Activated T-cell treated with anti-CD3 and anti-CD28 coated beads for 24 hours (primary cell): Measurements from ENCODE around the gene TAS2R50.
A peak's percentile ranks its signal among the peaks of the same experiment; 100 is the strongest.
"Not testable (repeated sequence)": the region's sequence is repeated elsewhere in the genome, so short reads cannot be mapped to it uniquely, and the experiment has no call there.

ENCODE experiments used
- DNase-seq: peaks from one replicate; pipeline ENCODE4 v3.0.0-alpha.2; 2020; ENCODE audit warnings: low read depth

TAS2R50 gene

DNA sequence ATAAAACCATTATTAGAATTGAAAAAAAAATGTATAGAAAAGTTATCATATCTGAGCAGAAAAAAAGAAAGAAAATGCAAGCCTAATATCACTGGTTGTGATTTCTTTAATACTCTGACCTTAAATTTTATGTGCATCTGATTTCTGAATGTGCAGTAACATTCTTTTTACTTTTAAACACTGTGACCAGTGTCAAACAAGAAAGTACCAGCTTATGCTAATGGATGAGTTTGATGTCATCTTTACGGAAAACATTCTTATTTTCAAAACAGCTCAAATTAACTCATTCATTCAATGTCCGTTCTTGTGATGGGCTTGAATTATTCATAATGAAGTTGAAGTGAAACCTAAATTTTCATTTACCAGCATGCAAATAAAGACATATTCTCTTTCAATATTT lies at the start of gene TAS2R50:
Gene TAS2R50, minus strand, starts transcription at position 101 of the 400 bp plus-strand sequence. Its CDS starts 52 bp downstream, at position 49.
- no peak for DNase-seq

DNA sequence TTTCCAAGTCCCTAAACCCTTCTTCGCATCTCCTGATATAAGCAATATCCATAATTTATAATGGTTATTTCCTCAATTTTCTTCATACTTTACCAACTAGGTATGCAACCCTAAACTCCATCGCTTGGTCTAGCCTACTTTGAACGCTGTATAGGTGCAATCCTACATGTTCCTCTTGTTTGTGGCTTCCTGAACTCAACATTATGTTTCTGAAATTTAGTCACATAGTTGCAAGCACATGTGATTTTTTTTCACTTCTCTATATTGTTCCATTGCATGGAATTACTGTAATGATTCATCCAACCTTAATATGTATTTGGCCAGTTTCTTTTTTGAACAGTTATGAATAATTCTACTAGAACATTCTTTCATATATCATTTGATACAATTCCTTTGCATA lies 47.2 kb upstream of the TAS2R50 start:
- not testable (repeated sequence) for DNase-seq

DNA sequence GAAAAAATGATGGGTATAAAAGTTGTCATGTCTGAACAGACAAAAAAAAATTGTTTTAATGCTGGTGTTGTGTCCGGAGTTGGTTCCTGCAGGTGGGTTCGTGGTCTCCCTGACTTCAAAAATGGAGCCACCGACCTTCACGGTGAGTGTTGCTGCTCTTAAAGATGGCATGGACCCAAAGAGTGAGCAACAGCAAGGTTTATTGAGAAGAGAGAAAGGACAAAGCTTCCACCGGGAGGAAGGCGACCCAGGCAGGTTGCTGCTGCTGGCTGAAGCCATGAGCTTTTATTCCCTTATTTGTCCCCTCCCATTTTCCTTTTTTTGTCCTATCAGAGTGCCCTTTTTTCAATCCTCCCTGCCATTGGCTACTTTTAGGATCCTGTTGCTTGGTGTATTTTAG lies 44.6 kb upstream of the TAS2R50 start, which contains the start of gene TAS2R31:
Gene TAS2R31, minus strand, starts transcription at position 101 of the 400 bp plus-strand sequence. Its CDS starts 72 bp downstream, at position 29.
- DNase-seq: no peak

- DNase-seq: no peak
Observed at GRCh38 chr12:11026118-11026517, 39.4 kb upstream of the TAS2R50 start.

DNA sequence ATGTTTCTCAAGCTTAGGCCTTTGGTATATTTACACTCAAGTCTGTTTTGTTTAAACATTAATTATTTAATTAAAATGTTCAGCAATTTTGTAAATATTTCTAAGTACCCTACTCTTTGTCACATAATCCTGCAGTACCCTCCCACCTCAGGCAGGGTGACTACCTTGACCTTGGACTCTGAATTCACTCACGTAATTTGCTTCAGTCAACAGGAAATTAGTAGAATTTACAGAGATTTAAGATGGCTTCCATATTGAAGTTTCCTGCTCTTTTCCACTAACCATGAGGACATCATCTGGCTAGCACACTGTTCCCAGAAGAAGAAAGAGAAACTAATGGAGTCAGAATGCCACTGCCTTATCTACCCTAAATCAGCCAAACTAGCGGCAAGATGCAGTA lies 36.7 kb upstream of the TAS2R50 start:
- no peak for DNase-seq

DNA sequence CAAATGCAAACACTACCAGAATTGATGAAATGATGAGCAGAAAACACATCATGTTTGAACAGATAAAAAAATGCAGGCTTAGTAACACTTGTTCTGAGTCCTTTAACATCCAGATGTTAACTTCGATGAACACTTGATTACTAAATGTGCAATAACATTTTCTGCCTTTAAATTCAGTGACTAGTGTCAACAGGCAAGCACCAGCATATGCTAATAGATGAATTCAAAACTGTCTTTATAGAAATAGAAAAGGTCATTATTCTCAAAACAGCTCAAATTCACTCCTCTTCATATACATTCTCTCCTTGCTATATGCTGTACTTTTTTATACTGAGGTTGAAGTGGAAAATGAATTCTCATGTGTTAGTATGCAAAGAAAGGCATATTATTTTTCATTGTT lies 35.8 kb upstream of the TAS2R50 start, which contains the start of gene TAS2R19:
Gene TAS2R19, minus strand, starts transcription at position 101 of the 400 bp plus-strand sequence. Its CDS starts 49 bp downstream, at position 52.
- no peak for DNase-seq

DNA sequence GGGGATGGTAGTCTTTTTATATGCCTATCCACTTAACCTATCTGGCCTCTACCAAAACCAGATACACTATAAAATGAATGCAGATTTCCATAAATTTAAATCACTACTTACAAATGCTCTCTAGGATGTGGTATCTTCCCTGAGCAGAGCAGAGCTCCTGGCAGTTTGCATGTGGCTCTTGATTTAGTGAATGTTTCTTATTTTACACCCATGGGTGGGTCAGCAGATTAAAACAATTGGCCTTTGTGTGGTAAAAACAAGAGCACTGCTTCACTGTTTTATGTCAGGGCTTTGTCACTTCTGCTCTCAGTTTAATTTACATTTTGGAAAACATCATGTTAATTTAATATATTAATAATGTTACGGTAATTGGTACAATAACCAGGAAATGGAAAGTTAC lies 30.2 kb upstream of the TAS2R50 start:
- no peak for DNase-seq

DNA sequence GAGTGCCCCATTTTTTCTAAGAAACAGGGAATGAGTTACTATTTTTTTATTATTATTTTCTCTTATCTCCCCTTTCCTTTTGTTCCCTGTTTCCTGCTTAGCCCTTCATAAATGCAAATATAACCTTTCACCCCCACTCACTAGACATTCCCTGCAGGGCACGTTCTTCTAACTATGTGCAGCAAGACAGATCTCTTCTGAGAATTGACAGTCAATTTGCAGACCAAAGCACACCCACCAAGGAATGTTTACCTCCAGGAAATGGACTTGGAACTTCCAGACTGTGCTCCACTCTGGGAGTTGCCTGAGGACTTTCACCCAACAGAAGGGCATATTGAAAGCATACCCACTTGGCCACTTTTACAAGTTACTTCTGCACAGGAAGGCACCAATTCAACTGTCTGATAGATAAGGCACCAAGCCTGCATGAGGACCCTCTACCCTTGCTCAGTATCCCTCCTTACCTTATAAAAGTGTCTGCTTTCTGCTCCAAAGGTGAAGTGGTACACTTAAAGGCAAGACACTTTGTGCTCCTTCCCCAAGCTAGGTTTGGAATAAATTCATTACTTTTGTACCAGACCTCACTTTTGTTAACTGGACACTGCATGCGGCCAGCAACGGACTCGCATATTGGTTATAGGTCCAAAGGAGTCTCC lies 29.2 kb upstream of the TAS2R50 start:
- no peak for DNase-seq

DNA sequence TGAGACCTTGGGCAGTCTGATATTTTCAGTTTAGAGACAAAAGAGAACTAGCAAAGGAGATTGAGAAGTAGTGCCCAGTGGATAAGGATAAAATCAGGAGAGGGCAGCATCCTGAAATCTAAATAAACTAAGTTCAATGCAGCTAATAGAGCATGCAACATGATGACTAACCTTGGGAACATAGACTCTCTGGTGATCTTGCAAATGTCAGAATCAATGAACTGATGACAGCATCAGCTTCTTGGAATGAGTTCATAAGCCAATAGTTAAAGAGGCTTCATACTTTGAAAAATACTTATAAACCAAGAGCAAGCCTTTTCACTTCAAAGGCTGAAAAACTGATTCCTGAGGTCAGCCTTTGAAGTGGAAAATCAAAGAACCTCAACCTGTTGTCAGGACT lies 27.5 kb upstream of the TAS2R50 start:
- no peak for DNase-seq

- DNase-seq: no peak
Observed at GRCh38 chr12:11007608-11008007, 20.9 kb upstream of the TAS2R50 start.

DNA sequence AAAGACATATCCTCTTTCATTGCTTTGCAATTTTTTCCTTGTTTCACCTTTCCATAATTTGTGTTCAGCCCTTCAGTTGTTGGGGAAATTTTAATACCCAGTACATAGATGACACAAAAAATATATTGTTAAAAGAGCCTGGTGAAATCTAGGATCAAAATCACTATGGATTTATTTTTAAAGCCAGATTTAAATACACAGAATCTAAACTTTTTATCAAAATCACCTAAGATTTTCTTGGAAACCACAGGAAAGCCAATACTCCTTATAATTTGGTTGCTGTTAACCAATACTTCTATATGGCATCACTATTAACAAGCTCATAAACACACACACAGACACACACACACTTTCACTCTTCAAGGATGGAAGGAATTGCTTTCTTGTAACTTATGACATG lies 11.5 kb upstream of the TAS2R50 start, which contains the start of gene TAS2R20:
Gene TAS2R20, minus strand, starts transcription at position 101 of the 400 bp plus-strand sequence. CDS start 429 bp downstream, outside the sequence.
- DNase-seq: no peak

DNA sequence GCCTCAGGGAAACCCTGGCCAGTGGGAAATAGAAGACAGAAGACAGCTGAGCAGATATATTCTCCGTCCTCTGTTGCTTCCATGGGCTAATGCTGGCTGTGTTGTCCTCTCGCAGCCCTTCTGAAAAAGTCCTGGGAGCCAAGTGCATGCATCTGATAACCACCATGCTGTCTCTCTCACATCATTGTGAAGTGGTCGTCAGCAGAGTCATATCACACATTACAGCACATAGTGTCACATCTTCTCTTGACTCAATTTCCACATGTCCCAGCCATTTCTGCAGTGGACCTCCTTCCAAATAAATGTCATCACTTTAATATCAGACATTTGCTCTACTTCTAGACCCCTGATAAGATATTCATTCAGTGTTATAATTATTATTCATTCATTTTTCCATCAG lies 7.6 kb upstream of the TAS2R50 start:
- DNase-seq: no peak

DNA sequence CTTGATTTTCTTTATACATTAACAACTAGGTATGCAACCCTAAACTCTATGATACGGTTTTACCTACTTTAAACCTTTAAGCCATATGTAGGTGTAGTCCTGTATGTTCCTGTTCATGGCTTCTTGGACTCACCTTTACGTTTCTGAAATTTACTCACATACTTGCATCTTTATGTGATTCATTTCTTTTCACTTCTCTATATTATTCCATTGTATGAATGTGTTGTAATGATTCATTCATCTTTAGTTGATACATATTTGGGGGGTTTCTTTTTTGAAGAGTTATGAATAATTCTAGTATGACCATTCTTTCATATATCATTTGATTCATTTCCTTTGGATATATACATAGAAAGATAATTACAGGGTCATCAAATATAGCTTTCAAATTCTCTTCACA lies 2.4 kb upstream of the TAS2R50 start:
- no peak for DNase-seq

DNA sequence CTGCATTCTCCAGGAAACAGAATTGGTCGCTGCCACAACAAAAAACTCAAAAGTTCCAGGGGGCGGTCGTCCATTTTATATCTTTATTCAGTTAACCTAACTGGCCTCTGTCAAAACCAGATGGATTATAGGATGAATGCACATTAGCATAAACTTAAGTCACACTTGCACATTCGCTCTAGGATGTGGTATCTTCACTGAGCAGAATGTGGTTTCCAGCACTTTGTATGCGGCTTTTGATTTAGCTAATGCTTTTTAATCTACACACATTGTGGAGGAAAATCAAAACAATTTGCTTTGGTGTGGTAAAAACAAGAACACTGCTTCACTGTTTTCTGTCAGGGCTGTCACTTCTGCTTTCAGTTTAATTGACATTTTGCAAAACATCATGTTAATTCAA lies 4.5 kb downstream of the TAS2R50 start:
- DNase-seq: peak; percentile 26

DNA sequence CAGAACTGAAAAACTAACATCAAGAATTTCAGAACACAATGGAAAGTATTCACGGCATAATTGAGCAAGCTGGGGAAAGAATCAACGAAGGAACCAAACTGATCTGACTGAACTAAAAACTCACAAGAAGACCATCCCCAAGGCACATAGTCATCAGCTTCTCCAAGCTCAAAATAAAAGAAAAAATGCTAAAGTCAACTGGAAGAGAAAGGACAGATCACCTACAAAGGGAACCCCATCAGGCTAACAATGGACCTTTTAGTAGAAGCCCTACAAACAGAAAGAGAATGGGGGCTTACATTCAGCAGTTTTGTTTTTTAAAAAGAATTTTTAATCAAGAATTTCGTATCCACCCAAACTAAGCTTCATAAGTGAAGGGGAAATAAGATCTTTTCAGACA lies 11.7 kb downstream of the TAS2R50 start:
- DNase-seq: no peak

GRCh38 chr12:10968765-10969456 lies 17.8 kb downstream of the TAS2R50 start:
- no peak for DNase-seq

- no peak for DNase-seq
Observed at GRCh38 chr12:10967409-10967808, 19.3 kb downstream of the TAS2R50 start.

GRCh38 chr12:10966314-10966713 lies 20.4 kb downstream of the TAS2R50 start:
- no peak for DNase-seq

DNA sequence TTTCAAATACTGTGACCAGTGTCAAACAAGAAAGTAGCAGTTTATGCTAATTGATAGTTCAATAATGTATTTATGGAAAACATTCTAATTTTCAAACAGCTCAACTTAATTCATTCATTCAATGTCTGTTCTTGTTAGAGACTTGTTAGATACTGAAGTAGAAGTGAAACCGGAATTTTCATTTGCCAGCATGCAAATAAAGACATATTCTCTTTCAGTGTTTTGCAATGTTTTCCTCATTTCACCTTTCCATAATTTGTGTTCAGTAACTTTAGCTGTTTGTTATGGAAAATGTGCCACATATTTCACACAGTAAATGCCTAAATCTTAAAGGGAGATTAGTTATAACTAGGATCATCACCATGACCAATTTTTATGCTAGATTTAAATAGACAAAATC lies 21.2 kb downstream of the TAS2R50 start:
- no peak for DNase-seq

GRCh38 chr12:10960211-10960610 lies 26.5 kb downstream of the TAS2R50 start:
- DNase-seq: no peak

DNA sequence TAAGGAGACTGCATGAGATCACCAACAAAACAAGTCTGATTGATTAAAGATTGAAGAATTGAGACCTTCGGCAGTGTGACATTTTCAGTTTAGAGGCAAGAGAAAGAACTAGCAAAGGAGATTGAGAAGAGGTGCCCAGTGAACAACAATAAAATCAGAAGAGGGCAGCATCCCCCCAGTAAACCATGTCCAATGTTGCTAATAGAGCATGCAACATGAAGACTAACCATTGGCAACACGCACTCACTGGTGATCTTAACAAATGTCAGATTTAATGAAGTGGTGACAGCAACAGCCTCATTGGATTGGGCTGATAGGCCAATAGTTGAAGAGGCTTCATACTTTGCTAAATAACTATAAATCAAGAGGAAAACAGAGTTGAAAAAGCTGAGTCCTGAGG lies 26.9 kb downstream of the TAS2R50 start:
- DNase-seq: no peak

- DNase-seq: no peak
Observed at GRCh38 chr12:10957741-10958140, 29.0 kb downstream of the TAS2R50 start.

GRCh38 chr12:10956085-10956484 lies 30.6 kb downstream of the TAS2R50 start:
- DNase-seq: no peak
